Measurements from ENCODE around the gene WDR26. TPM values are rescaled to one million over a fixed set of nuclear protein-coding genes. Genes with fewer than 3 reads are reported as not detected.
"Not testable (repeated sequence)": the region's sequence is repeated elsewhere in the genome, so short reads cannot be mapped to it uniquely, and the experiment has no call there.

Gene WDR26
- total and polyA plus RNA-seq, 3 donors from 2014 or later: 86.1 to 105 (median 104) TPM

GRCh38 chr1:224357626-224358124 is 76.9 kb downstream of the WDR26 start:
- 29 to 32% methylated on average over 9 of the region's 9 CpGs for WGBS, 2 donors
- peaks cover 17% of the 10 kb centered on the region for H3K4me1 ChIP-seq
- H3K27me3 ChIP-seq: no peaks in the 10 kb centered on the region
- DNase-seq: no peak
- TF ChIP-seq CTCF (IDR thresholded peaks at IDR 0.05) (no peak), POLR2A (IDR thresholded peaks at IDR 0.05) (no peak)
- intact Hi-C loops (cut with DNase I; ENCODE audit: low total_unique reads): no loop called here
- no peaks in the 10 kb centered on the region for H3K36me3 ChIP-seq (ENCODE audit: low read depth, missing control alignments)
- no peaks in the 10 kb centered on the region for H3K9me3 ChIP-seq
- peak overlapping the region; percentile 74 to 96 for H3K4me3 ChIP-seq
- peak overlapping the region; percentile 71 to 92 for H3K27ac ChIP-seq

- no peaks in the 10 kb centered on the region for H3K27me3 ChIP-seq
- 0 to 1% methylated on average over 33 to 70 of the region's 78 CpGs for WGBS, 2 donors
- H3K4me3 ChIP-seq: peak within 1 kb of the TSS; percentile 74 to 96
- peak within 1 kb of the TSS; percentile 71 to 92 for H3K27ac ChIP-seq
- DNase-seq: peak; percentile 96
- no peaks in the 10 kb centered on the region for H3K36me3 ChIP-seq (ENCODE audit: low read depth, missing control alignments)
- H3K4me1 ChIP-seq: peaks cover 17% of the 10 kb centered on the region
- TF ChIP-seq CTCF (IDR thresholded peaks at IDR 0.05) (no peak), POLR2A (IDR thresholded peaks at IDR 0.05) (peak; percentile 42)
- no peaks in the 10 kb centered on the region for H3K9me3 ChIP-seq
- intact Hi-C loops (cut with DNase I; ENCODE audit: low total_unique reads): no loop called here
These were observed 77.6 kb downstream of the WDR26 start, which contains the start of gene CNIH4 for GRCh38 chr1:224356685-224357625. Gene CNIH4, plus strand, starts transcription at chr1:224356879. Its CDS starts 46 bp downstream, at chr1:224356925.

GRCh38 chr1:224353975-224354925 is 80.3 kb downstream of the WDR26 start:
- no peaks in the 10 kb centered on the region for H3K36me3 ChIP-seq (ENCODE audit: low read depth, missing control alignments)
- no peaks in the 10 kb centered on the region for H3K9me3 ChIP-seq
- intact Hi-C loops (cut with DNase I; ENCODE audit: low total_unique reads): no loop called here
- no peak overlapping the region for H3K27ac ChIP-seq
- DNase-seq: no peak
- H3K4me3 ChIP-seq: no peak overlapping the region
- H3K4me1 ChIP-seq: peaks cover 17% of the 10 kb centered on the region
- no peak for TF ChIP-seq CTCF (IDR thresholded peaks at IDR 0.05)
- no peak for TF ChIP-seq POLR2A (IDR thresholded peaks at IDR 0.05)
- H3K27me3 ChIP-seq: no peaks in the 10 kb centered on the region
- WGBS, 2 donors: 49 to 54% methylated on average over 5 of the region's 5 CpGs

GRCh38 chr1:224352436-224353085 is 82.0 kb downstream of the WDR26 start:
- 82 to 83% methylated on average over 7 to 40 of the region's 49 CpGs for WGBS, 2 donors
- H3K27me3 ChIP-seq; H3K36me3 ChIP-seq (ENCODE audit: low read depth, missing control alignments); H3K27ac ChIP-seq; DNase-seq; intact Hi-C loops (cut with DNase I; ENCODE audit: low total_unique reads); H3K9me3 ChIP-seq: not testable (repeated sequence)
- H3K4me3 ChIP-seq: peak overlapping the region; percentile 21 to 39
- peaks cover 11% of the 10 kb centered on the region for H3K4me1 ChIP-seq

- H3K36me3 ChIP-seq (ENCODE audit: low read depth, missing control alignments); H3K27me3 ChIP-seq; DNase-seq; H3K4me1 ChIP-seq; H3K27ac ChIP-seq; intact Hi-C loops (cut with DNase I; ENCODE audit: low total_unique reads); H3K4me3 ChIP-seq; H3K9me3 ChIP-seq: not testable (repeated sequence)
- 71 to 90% methylated on average over 6 to 25 of the region's 30 CpGs for WGBS, 2 donors
These were observed 84.9 kb downstream of the WDR26 start for GRCh38 chr1:224349716-224350115.

All from testis (tissue), 3 donors.